ENCODE data around the gene MPC2. TPM values are rescaled to one million over a fixed set of nuclear protein-coding genes. Genes with fewer than 3 reads are reported as not detected.

Gene MPC2
- total RNA-seq, 1 donor from 2014 or later: 267 TPM

GRCh38 chr1:167911413-167911812, 25.5 kb downstream of the MPC2 start:
- H3K4me3 ChIP-seq: no peak overlapping the region
- no peak for DNase-seq
- peaks cover 16% of the 10 kb centered on the region for H3K4me1 ChIP-seq
- no peak overlapping the region for H3K27ac ChIP-seq (replicated peaks)
- TF ChIP-seq, protein P1, sequence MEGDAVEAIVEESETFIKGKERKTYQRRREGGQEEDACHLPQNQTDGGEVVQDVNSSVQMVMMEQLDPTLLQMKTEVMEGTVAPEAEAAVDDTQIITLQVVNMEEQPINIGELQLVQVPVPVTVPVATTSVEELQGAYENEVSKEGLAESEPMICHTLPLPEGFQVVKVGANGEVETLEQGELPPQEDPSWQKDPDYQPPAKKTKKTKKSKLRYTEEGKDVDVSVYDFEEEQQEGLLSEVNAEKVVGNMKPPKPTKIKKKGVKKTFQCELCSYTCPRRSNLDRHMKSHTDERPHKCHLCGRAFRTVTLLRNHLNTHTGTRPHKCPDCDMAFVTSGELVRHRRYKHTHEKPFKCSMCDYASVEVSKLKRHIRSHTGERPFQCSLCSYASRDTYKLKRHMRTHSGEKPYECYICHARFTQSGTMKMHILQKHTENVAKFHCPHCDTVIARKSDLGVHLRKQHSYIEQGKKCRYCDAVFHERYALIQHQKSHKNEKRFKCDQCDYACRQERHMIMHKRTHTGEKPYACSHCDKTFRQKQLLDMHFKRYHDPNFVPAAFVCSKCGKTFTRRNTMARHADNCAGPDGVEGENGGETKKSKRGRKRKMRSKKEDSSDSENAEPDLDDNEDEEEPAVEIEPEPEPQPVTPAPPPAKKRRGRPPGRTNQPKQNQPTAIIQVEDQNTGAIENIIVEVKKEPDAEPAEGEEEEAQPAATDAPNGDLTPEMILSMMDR (IDR thresholded peaks at IDR 0.05; ENCODE audit: borderline replicate concordance): no peak
- peaks cover 11% of the 10 kb centered on the region for H3K9me3 ChIP-seq (replicated peaks)
- H3K36me3 ChIP-seq: peaks cover 12% of the 10 kb centered on the region
- H3K27me3 ChIP-seq (ENCODE audit: low read depth): no peaks in the 10 kb centered on the region
- intact Hi-C loops (cut with micrococcal nuclease): no loop called here

GRCh38 chr1:167910530-167910929, 26.3 kb downstream of the MPC2 start:
- Histone ChIP-seq H3K27me3 (ENCODE audit: low read depth) (no peaks in the 10 kb centered on the region), H3K27ac (replicated peaks) (no peak overlapping the region), H3K4me1 (peaks cover 12% of the 10 kb centered on the region), H3K4me3 (no peak overlapping the region), H3K36me3 (peaks cover 3% of the 10 kb centered on the region), H3K9me3 (replicated peaks) (peaks cover 11% of the 10 kb centered on the region)
- intact Hi-C loops (cut with micrococcal nuclease): no loop called here
- DNase-seq: no peak
- TF ChIP-seq, protein P1 (IDR thresholded peaks at IDR 0.05; ENCODE audit: borderline replicate concordance): no peak

GRCh38 chr1:167909691-167910180, 27.1 kb downstream of the MPC2 start:
- peaks cover 12% of the 10 kb centered on the region for H3K4me1 ChIP-seq
- no peak overlapping the region for H3K27ac ChIP-seq (replicated peaks)
- no peaks in the 10 kb centered on the region for H3K36me3 ChIP-seq
- intact Hi-C loops (cut with micrococcal nuclease): no loop called here
- no peaks in the 10 kb centered on the region for H3K27me3 ChIP-seq (ENCODE audit: low read depth)
- DNase-seq: no peak
- peaks cover 11% of the 10 kb centered on the region for H3K9me3 ChIP-seq (replicated peaks)
- H3K4me3 ChIP-seq: no peak overlapping the region
- TF ChIP-seq, protein P1 (IDR thresholded peaks at IDR 0.05; ENCODE audit: borderline replicate concordance): no peak

- Histone ChIP-seq H3K9me3 (replicated peaks) (peaks cover 11% of the 10 kb centered on the region), H3K27ac (replicated peaks) (no peak overlapping the region), H3K4me3 (no peak overlapping the region), H3K36me3 (no peaks in the 10 kb centered on the region), H3K4me1 (peaks cover 4% of the 10 kb centered on the region), H3K27me3 (ENCODE audit: low read depth) (no peaks in the 10 kb centered on the region)
- no peak for DNase-seq
- intact Hi-C loops (cut with micrococcal nuclease): no loop called here
- TF ChIP-seq, protein P1 (IDR thresholded peaks at IDR 0.05; ENCODE audit: borderline replicate concordance): no peak
Measured at GRCh38 chr1:167905671-167906070, 31.2 kb downstream of the MPC2 start.

- intact Hi-C loops (cut with micrococcal nuclease): no loop called here
- H3K4me3 ChIP-seq: no peak overlapping the region
- H3K27ac ChIP-seq (replicated peaks): no peak overlapping the region
- no peaks in the 10 kb centered on the region for H3K36me3 ChIP-seq
- no peak for DNase-seq
- no peaks in the 10 kb centered on the region for H3K27me3 ChIP-seq (ENCODE audit: low read depth)
- no peaks in the 10 kb centered on the region for H3K4me1 ChIP-seq
- TF ChIP-seq, protein P1 (IDR thresholded peaks at IDR 0.05; ENCODE audit: borderline replicate concordance): no peak
- H3K9me3 ChIP-seq (replicated peaks): peaks cover 11% of the 10 kb centered on the region
Measured at GRCh38 chr1:167905182-167905581, 31.7 kb downstream of the MPC2 start.

All from left ventricle myocardium inferior (tissue), 1 donor.